ENCODE results near the gene MTMR2. TPM values are rescaled to one million over a fixed set of nuclear protein-coding genes. Genes with fewer than 3 reads are reported as not detected.

Gene MTMR2
- total RNA-seq, 1 donor from 2014 or later = 45.0 TPM

GRCh38 chr11:95805869-95806268 lies 118.0 kb downstream of the MTMR2 start:
- no peaks in the 10 kb centered on the region for H3K4me1 Mint-ChIP-seq (ENCODE audit: low read depth)
- H3K27me3 Mint-ChIP-seq = no peaks in the 10 kb centered on the region
- no peak for TF ChIP-seq CTCF (IDR thresholded peaks at IDR 0.05; ENCODE audit: unreplicated experiment)
- peaks cover 34% of the 10 kb centered on the region for H3K9me3 Mint-ChIP-seq (ENCODE audit: low read depth)
- DNase-seq (ENCODE audit: low spot score, unreplicated experiment) = no peak
- no peak overlapping the region for H3K27ac Mint-ChIP-seq
- peaks cover 69% of the 10 kb centered on the region for H3K36me3 Mint-ChIP-seq (ENCODE audit: insufficient read depth)
- H3K4me3 Mint-ChIP-seq (ENCODE audit: low read depth) = no peak overlapping the region

- peaks cover 64% of the 10 kb centered on the region for H3K36me3 Mint-ChIP-seq (ENCODE audit: insufficient read depth)
- no peak for TF ChIP-seq CTCF (IDR thresholded peaks at IDR 0.05; ENCODE audit: unreplicated experiment)
- no peak overlapping the region for H3K4me3 Mint-ChIP-seq (ENCODE audit: low read depth)
- H3K27ac Mint-ChIP-seq = no peak overlapping the region
- no peaks in the 10 kb centered on the region for H3K27me3 Mint-ChIP-seq
- DNase-seq (ENCODE audit: low spot score, unreplicated experiment) = no peak
- H3K9me3 Mint-ChIP-seq (ENCODE audit: low read depth) = peaks cover 21% of the 10 kb centered on the region
- no peaks in the 10 kb centered on the region for H3K4me1 Mint-ChIP-seq (ENCODE audit: low read depth)
These were observed 119.9 kb downstream of the MTMR2 start for GRCh38 chr11:95803973-95804372.

- H3K27me3 Mint-ChIP-seq = no peaks in the 10 kb centered on the region
- no peak overlapping the region for H3K27ac Mint-ChIP-seq
- peaks cover 10% of the 10 kb centered on the region for H3K9me3 Mint-ChIP-seq (ENCODE audit: low read depth)
- H3K4me1 Mint-ChIP-seq (ENCODE audit: low read depth) = no peaks in the 10 kb centered on the region
- peaks cover 54% of the 10 kb centered on the region for H3K36me3 Mint-ChIP-seq (ENCODE audit: insufficient read depth)
- H3K4me3 Mint-ChIP-seq (ENCODE audit: low read depth) = no peak overlapping the region
- DNase-seq (ENCODE audit: low spot score, unreplicated experiment) = no peak
- no peak for TF ChIP-seq CTCF (IDR thresholded peaks at IDR 0.05; ENCODE audit: unreplicated experiment)
These were observed 121.1 kb downstream of the MTMR2 start for GRCh38 chr11:95802806-95803205.

GRCh38 chr11:95800438-95800837 lies 123.5 kb downstream of the MTMR2 start:
- Mint-ChIP-seq H3K36me3 (ENCODE audit: insufficient read depth) (peaks cover 33% of the 10 kb centered on the region), H3K4me3 (ENCODE audit: low read depth) (no peak overlapping the region), H3K4me1 (ENCODE audit: low read depth) (peaks cover 7% of the 10 kb centered on the region), H3K27me3 (no peaks in the 10 kb centered on the region), H3K9me3 (ENCODE audit: low read depth) (no peaks in the 10 kb centered on the region), H3K27ac (no peak overlapping the region)
- no peak for DNase-seq (ENCODE audit: low spot score, unreplicated experiment)
- TF ChIP-seq CTCF (IDR thresholded peaks at IDR 0.05; ENCODE audit: unreplicated experiment) = no peak

- no peak for TF ChIP-seq CTCF (IDR thresholded peaks at IDR 0.05; ENCODE audit: unreplicated experiment)
- H3K27me3 Mint-ChIP-seq = no peaks in the 10 kb centered on the region
- no peak overlapping the region for H3K27ac Mint-ChIP-seq
These were observed 124.4 kb downstream of the MTMR2 start for GRCh38 chr11:95799546-95799945.

More at GRCh38 chr11:95799546-95799945, 124.4 kb downstream of the MTMR2 start:
- Mint-ChIP-seq H3K9me3 (ENCODE audit: low read depth) (no peaks in the 10 kb centered on the region), H3K4me1 (ENCODE audit: low read depth) (peaks cover 14% of the 10 kb centered on the region), H3K4me3 (ENCODE audit: low read depth) (no peak overlapping the region), H3K36me3 (ENCODE audit: insufficient read depth) (peaks cover 28% of the 10 kb centered on the region)
- no peak for DNase-seq (ENCODE audit: low spot score, unreplicated experiment)
